ENCODE data around the gene ANAPC2. TPM values are rescaled to one million over a fixed set of nuclear protein-coding genes. Genes with fewer than 3 reads are reported as not detected.
"Not testable (repeated sequence)": the region's sequence is repeated elsewhere in the genome, so short reads cannot be mapped to it uniquely, and the experiment has no call there.

The ANAPC2 gene
- polyA plus RNA-seq, 4 donors: 20.0 to 44.2 (median 37.0) TPM

GRCh38 chr9:137139468-137140150 lies 48.8 kb downstream of the ANAPC2 start:
- Histone ChIP-seq H3K27ac (ENCODE audit: low read depth in 1 of 3, low read length in 2 of 3) (no peak overlapping the region), H3K27me3 (ENCODE audit: control insufficient read depth in 3 of 3, insufficient read depth in 3 of 3, low read length in 3 of 3) (peaks cover 18 to 76% (median 30%) of the 10 kb centered on the region in 3 donors), H3K9me3 (ENCODE audit: control insufficient read depth in 2 of 2, insufficient read depth in 1 of 2, low read depth in 1 of 2, low read length in 1 of 2) (no peaks in the 10 kb centered on the region), H3K36me3 (ENCODE audit: control insufficient read depth in 3 of 3, insufficient read depth in 2 of 3, low read depth in 1 of 3, low read length in 3 of 3) (no peaks in the 10 kb centered on the region), H3K4me3 (ENCODE audit: low read depth in 1 of 3, low read length in 3 of 3) (no peak overlapping the region), H3K4me1 (ENCODE audit: control insufficient read depth in 3 of 3, insufficient read depth in 2 of 3, low read depth in 1 of 3, low read length in 2 of 3) (no peaks in the 10 kb centered on the region)
- FAIRE-seq (no peak), DNase-seq (no peak)
- WGBS, 3 donors: 33 to 37% (median 33%) methylated on average over 28 to 37 of the region's 37 CpGs

GRCh38 chr9:137138722-137139467 lies 49.5 kb downstream of the ANAPC2 start, which contains the start of gene GRIN1:
TSS of gene GRIN1 (plus strand) at chr9:137139154. CDS start at chr9:137139487, 333 bp downstream.
- FAIRE-seq: no peak

DNA sequence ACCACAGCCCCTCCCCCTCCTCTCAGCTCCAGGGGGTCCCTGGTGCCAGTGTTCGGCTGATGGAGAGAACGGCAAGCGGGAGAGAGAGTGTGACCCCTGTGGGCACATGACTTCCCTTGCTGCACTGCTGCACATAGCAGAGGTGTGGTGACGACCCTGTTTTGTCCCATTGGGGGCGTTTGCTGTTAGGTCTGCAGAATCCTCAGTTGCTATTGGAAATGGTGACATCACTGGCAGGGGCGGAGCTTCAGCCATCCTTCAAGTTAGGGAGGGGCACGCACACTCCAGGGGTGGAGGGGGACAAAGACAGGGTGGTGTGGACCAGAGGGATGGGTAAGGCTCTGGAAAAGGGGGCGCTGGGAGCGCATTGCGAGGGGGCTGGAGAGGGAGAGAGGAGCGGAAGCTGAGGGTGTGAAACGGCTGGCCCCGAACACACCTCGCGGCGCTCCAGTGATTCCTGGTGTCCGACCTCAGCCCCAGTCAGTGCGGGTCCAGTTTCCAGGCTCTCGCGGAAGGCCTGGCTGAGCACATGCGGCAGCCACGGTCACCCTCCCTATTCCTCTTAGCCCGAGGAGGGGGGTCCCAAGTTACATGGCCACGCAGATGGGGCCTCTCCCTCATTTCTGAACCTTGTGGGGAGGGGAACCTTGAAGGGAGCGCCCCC lies 50.2 kb downstream of the ANAPC2 start:
- H3K36me3 ChIP-seq (ENCODE audit: control insufficient read depth in 3 of 3, insufficient read depth in 2 of 3, low read depth in 1 of 3, low read length in 3 of 3): no peaks in the 10 kb centered on the region
- FAIRE-seq (no peak), DNase-seq (no peak)
- no peaks in the 10 kb centered on the region for H3K9me3 ChIP-seq (ENCODE audit: control insufficient read depth in 2 of 2, insufficient read depth in 1 of 2, low read depth in 1 of 2, low read length in 1 of 2)
- H3K4me1 ChIP-seq (ENCODE audit: control insufficient read depth in 3 of 3, insufficient read depth in 2 of 3, low read depth in 1 of 3, low read length in 2 of 3): no peaks in the 10 kb centered on the region
- no peak overlapping the region for H3K27ac ChIP-seq (ENCODE audit: low read depth in 1 of 3, low read length in 2 of 3)
- H3K4me3 ChIP-seq (ENCODE audit: low read depth in 1 of 3, low read length in 3 of 3): no peak overlapping the region
- 9 to 19% (median 12%) methylated on average over 18 to 25 of the region's 25 CpGs for WGBS, 3 donors
- peaks cover 18 to 79% (median 30%) of the 10 kb centered on the region in 3 donors for H3K27me3 ChIP-seq (ENCODE audit: control insufficient read depth in 3 of 3, insufficient read depth in 3 of 3, low read length in 3 of 3)

More at GRCh38 chr9:137138722-137139467, 49.5 kb downstream of the ANAPC2 start, which contains the start of gene GRIN1:
- Histone ChIP-seq H3K4me3 (ENCODE audit: low read depth in 1 of 3, low read length in 3 of 3) (no peak within 1 kb of the TSS), H3K9me3 (ENCODE audit: control insufficient read depth in 2 of 2, insufficient read depth in 1 of 2, low read depth in 1 of 2, low read length in 1 of 2) (no peaks in the 10 kb centered on the region), H3K27ac (ENCODE audit: low read depth in 1 of 3, low read length in 2 of 3) (no peak within 1 kb of the TSS), H3K4me1 (ENCODE audit: control insufficient read depth in 3 of 3, insufficient read depth in 2 of 3, low read depth in 1 of 3, low read length in 2 of 3) (no peaks in the 10 kb centered on the region), H3K27me3 (ENCODE audit: control insufficient read depth in 3 of 3, insufficient read depth in 3 of 3, low read length in 3 of 3) (peaks cover 18 to 80% (median 30%) of the 10 kb centered on the region in 3 donors), H3K36me3 (ENCODE audit: control insufficient read depth in 3 of 3, insufficient read depth in 2 of 3, low read depth in 1 of 3, low read length in 3 of 3) (no peaks in the 10 kb centered on the region)
- peak in 1 of 2 donors; percentile 73 for DNase-seq
- WGBS, 3 donors: 8 to 18% (median 16%) methylated on average over 60 to 104 of the region's 104 CpGs

DNA sequence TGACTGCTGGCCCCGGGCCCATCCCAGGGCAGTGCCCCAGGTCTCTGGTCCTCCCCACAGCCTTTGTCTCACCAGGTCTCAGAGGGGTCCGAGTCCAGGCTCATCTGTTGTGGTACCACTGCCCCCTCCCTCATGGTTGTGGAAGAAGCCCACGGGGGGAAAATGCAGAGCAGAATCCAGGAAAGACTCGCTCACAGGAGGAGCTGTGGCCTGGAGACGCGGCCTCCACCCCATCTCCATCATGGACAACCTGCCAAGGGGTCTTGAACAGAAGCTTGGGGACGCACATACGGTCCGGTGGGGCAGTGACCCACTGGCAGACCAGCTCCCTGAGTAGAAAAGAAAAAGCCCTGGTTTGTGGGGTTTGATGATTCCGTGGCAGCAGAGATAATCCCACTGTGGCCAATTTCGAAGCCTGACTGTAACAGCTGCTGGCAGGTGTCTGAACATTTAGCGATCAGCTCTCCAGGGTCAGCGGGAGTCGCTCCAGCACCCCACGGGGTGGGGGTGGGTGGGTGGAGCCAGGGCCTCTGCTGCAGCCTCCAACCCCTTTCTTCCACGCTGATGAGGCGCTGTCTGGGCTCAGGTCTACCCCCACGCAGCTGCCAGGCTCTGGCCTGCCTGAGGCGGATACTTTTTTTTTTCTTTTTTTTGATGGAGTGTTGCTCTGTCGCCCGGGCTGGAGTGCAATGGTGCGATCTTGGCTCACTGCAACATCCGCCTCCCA lies 51.3 kb downstream of the ANAPC2 start:
- Histone ChIP-seq H3K27me3 (ENCODE audit: control insufficient read depth in 3 of 3, insufficient read depth in 3 of 3, low read length in 3 of 3) (peaks cover 18 to 75% (median 30%) of the 10 kb centered on the region in 3 donors), H3K4me1 (ENCODE audit: control insufficient read depth in 3 of 3, insufficient read depth in 2 of 3, low read depth in 1 of 3, low read length in 2 of 3) (no peaks in the 10 kb centered on the region), H3K27ac (ENCODE audit: low read depth in 1 of 3, low read length in 2 of 3) (no peak overlapping the region), H3K36me3 (ENCODE audit: control insufficient read depth in 3 of 3, insufficient read depth in 2 of 3, low read depth in 1 of 3, low read length in 3 of 3) (no peaks in the 10 kb centered on the region), H3K4me3 (ENCODE audit: low read depth in 1 of 3, low read length in 3 of 3) (no peak overlapping the region), H3K9me3 (ENCODE audit: control insufficient read depth in 2 of 2, insufficient read depth in 1 of 2, low read depth in 1 of 2, low read length in 1 of 2) (no peaks in the 10 kb centered on the region)
- WGBS, 3 donors: 62 to 76% (median 67%) methylated on average over 22 to 23 of the region's 23 CpGs
- no peak for DNase-seq
- FAIRE-seq: no peak

DNA sequence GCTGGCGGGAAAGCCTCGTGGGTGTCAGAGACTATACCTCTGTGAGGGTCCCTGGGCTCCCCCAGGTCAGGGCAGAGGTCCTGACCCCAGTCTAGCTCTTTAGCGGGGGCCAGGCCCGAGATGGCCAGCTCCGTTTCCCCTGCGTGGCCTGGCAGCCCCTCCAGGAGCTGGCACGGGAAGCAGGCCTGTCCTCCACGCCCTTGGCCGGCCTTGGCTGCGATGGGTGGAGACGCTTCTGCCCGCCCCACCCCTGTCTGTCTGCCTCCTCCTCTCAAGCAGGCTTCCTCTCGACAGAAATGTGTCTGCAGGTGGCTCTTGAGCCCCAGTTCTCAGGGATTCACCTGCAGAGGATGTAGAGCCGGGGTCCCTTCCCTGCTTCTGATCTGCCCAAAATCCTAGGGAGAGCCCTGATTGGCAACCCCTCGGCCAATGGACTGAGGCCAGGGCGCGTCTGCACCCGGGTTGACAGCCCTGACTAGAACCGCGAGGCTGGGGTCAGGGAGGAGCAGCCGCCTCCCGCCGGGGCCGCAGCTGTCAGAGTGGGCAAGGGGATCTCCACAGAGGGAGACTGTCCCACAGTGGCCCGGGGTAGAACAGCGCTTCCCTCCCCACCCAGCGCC lies 52.0 kb downstream of the ANAPC2 start:
- DNase-seq (no peak), FAIRE-seq (no peak)
- WGBS, 3 donors: 25 to 36% (median 31%) methylated on average over 24 to 27 of the region's 27 CpGs

GRCh38 chr9:137135154-137135553 lies 53.2 kb downstream of the ANAPC2 start:
- H3K27ac ChIP-seq (ENCODE audit: low read depth in 1 of 3, low read length in 2 of 3); DNase-seq; H3K4me1 ChIP-seq (ENCODE audit: control insufficient read depth in 3 of 3, insufficient read depth in 2 of 3, low read depth in 1 of 3, low read length in 2 of 3); H3K36me3 ChIP-seq (ENCODE audit: control insufficient read depth in 3 of 3, insufficient read depth in 2 of 3, low read depth in 1 of 3, low read length in 3 of 3); H3K9me3 ChIP-seq (ENCODE audit: control insufficient read depth in 2 of 2, insufficient read depth in 1 of 2, low read depth in 1 of 2, low read length in 1 of 2); H3K4me3 ChIP-seq (ENCODE audit: low read depth in 1 of 3, low read length in 3 of 3); FAIRE-seq: not testable (repeated sequence)
- peaks cover 14 to 59% (median 27%) of the 10 kb centered on the region in 3 donors for H3K27me3 ChIP-seq (ENCODE audit: control insufficient read depth in 3 of 3, insufficient read depth in 3 of 3, low read length in 3 of 3)
- WGBS, 3 donors: 58 to 81% (median 60%) methylated on average over 9 of the region's 9 CpGs

More for the DNA sequence above, 52.0 kb downstream of the ANAPC2 start:
- Histone ChIP-seq H3K27ac (ENCODE audit: low read depth in 1 of 3, low read length in 2 of 3) (no peak overlapping the region), H3K4me3 (ENCODE audit: low read depth in 1 of 3, low read length in 3 of 3) (no peak overlapping the region), H3K4me1 (ENCODE audit: control insufficient read depth in 3 of 3, insufficient read depth in 2 of 3, low read depth in 1 of 3, low read length in 2 of 3) (no peaks in the 10 kb centered on the region), H3K36me3 (ENCODE audit: control insufficient read depth in 3 of 3, insufficient read depth in 2 of 3, low read depth in 1 of 3, low read length in 3 of 3) (no peaks in the 10 kb centered on the region), H3K9me3 (ENCODE audit: control insufficient read depth in 2 of 2, insufficient read depth in 1 of 2, low read depth in 1 of 2, low read length in 1 of 2) (no peaks in the 10 kb centered on the region), H3K27me3 (ENCODE audit: control insufficient read depth in 3 of 3, insufficient read depth in 3 of 3, low read length in 3 of 3) (peaks cover 18 to 72% (median 30%) of the 10 kb centered on the region in 3 donors)

DNA sequence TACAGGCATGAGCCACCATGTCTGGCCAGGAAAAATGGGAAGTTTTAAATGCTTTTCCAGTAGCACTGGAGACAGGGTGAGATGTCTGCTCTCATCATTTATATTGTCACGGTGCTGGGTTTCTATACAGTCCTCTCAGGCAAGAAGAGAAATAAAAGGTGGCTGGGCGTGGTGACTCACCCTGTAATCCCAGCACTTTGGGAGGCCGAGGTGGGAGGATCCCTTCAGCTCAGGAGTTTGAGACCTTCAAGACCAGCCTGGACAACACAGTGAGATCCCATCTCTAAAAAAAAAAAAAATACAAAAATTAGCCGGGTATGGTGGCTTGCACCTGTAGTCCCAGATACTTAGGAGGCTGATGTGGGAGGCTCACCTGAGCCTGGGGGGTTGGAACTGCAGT lies 54.2 kb downstream of the ANAPC2 start:
- H3K4me3 ChIP-seq (ENCODE audit: low read depth in 1 of 3, low read length in 3 of 3): no peak overlapping the region
- H3K9me3 ChIP-seq (ENCODE audit: control insufficient read depth in 2 of 2, insufficient read depth in 1 of 2, low read depth in 1 of 2, low read length in 1 of 2): peaks cover 0 to 5% of the 10 kb centered on the region in 2 donors
- H3K27me3 ChIP-seq (ENCODE audit: control insufficient read depth in 3 of 3, insufficient read depth in 3 of 3, low read length in 3 of 3): peaks cover 8 to 51% (median 20%) of the 10 kb centered on the region in 3 donors
- no peak overlapping the region for H3K27ac ChIP-seq (ENCODE audit: low read depth in 1 of 3, low read length in 2 of 3)
- no peak for DNase-seq
- WGBS, 3 donors: 55 to 79% (median 66%) methylated on average over 4 of the region's 4 CpGs
- H3K4me1 ChIP-seq (ENCODE audit: control insufficient read depth in 3 of 3, insufficient read depth in 2 of 3, low read depth in 1 of 3, low read length in 2 of 3): peaks cover 0 to 3% (median 0%) of the 10 kb centered on the region in 3 donors
- no peaks in the 10 kb centered on the region for H3K36me3 ChIP-seq (ENCODE audit: control insufficient read depth in 3 of 3, insufficient read depth in 2 of 3, low read depth in 1 of 3, low read length in 3 of 3)
- no peak for FAIRE-seq

Measured in small intestine (tissue), 7 donors.